ENCODE measurements around the gene PTPRG. TPM values are rescaled to one million over a fixed set of nuclear protein-coding genes. Genes with fewer than 3 reads are reported as not detected.
A peak's percentile ranks its signal among the peaks of the same experiment; 100 is the strongest.

The PTPRG gene
- total RNA-seq, 2 donors from 2014 or later, result 76.5 to 108 TPM

GRCh38 chr3:61571516-61572336 lies 10.4 kb downstream of the PTPRG start:
- peaks cover 49% of the 10 kb centered on the region for H3K4me1 Mint-ChIP-seq
- H3K27me3 Mint-ChIP-seq (ENCODE audit: insufficient read depth), result no peaks in the 10 kb centered on the region
- H3K36me3 Mint-ChIP-seq (ENCODE audit: low read depth), result peaks cover 19% of the 10 kb centered on the region
- 66 to 75% methylated on average over 2 to 5 of the region's 5 CpGs for WGBS, 2 experiments (ENCODE audit: insufficient coverage in 1 of 2, insufficient read length in 1 of 2)
- H3K9me3 Mint-ChIP-seq, result peaks cover 4% of the 10 kb centered on the region
- H3K4me3 ChIP-seq (ENCODE audit: low read length), result no peak overlapping the region
- H3K9ac ChIP-seq (ENCODE audit: extremely low read depth, low read length, poor library complexity, severe bottlenecking), result no peak overlapping the region
- H3K27ac ChIP-seq (ENCODE audit: low read depth, low read length), result no peak overlapping the region
- no peak overlapping the region for H3K4me3 Mint-ChIP-seq
- H3K4me1 ChIP-seq (ENCODE audit: control insufficient read depth, insufficient read depth, low read length), result no peaks in the 10 kb centered on the region
- no peak for TF ChIP-seq CTCF (conservative IDR thresholded peaks at IDR 0.05)
- no peaks in the 10 kb centered on the region for H3K27me3 ChIP-seq (ENCODE audit: control insufficient read depth, insufficient read depth, low read length, poor library complexity, severe bottlenecking)
- peaks cover 5% of the 10 kb centered on the region for H3K36me3 ChIP-seq (ENCODE audit: control insufficient read depth, insufficient read depth, low read length)
- H3K9me3 ChIP-seq (ENCODE audit: control insufficient read depth, low read length), result peaks cover 11% of the 10 kb centered on the region
- DNase-seq, result peak; percentile 50
- peak overlapping the region; percentile 85 for H3K27ac Mint-ChIP-seq

DNA sequence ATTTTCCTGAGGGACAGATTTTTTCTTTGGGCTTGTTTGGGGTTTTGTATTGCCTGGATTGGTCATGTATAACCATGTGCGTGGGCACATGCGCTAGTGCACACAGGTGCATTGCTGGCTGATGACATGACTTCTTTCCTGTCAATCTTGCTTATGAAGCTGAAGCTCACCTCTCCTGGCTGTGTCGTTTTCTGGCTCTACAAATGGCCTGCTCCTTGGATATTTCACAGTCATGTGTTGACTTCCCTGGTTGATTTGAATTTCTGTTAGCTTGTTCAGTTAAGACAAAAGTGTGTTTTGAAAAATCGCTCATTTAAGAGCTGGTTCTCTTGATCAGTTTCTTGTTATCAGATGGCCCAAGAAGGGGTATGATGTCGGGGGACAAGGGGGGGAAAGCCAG lies 11.5 kb downstream of the PTPRG start:
- peaks cover 7% of the 10 kb centered on the region for H3K36me3 ChIP-seq (ENCODE audit: control insufficient read depth, insufficient read depth, low read length)
- H3K36me3 Mint-ChIP-seq (ENCODE audit: low read depth), result peaks cover 19% of the 10 kb centered on the region
- H3K9me3 Mint-ChIP-seq, result peaks cover 4% of the 10 kb centered on the region
- TF ChIP-seq CTCF (conservative IDR thresholded peaks at IDR 0.05), result no peak
- WGBS, 2 experiments (ENCODE audit: insufficient coverage in 1 of 2, insufficient read length in 1 of 2), result 94 to 95% methylated on average over 4 to 5 of the region's 5 CpGs
- no peaks in the 10 kb centered on the region for H3K27me3 ChIP-seq (ENCODE audit: control insufficient read depth, insufficient read depth, low read length, poor library complexity, severe bottlenecking)
- H3K9ac ChIP-seq (ENCODE audit: extremely low read depth, low read length, poor library complexity, severe bottlenecking), result no peak overlapping the region
- H3K4me1 ChIP-seq (ENCODE audit: control insufficient read depth, insufficient read depth, low read length), result no peaks in the 10 kb centered on the region
- no peak overlapping the region for H3K4me3 Mint-ChIP-seq
- H3K9me3 ChIP-seq (ENCODE audit: control insufficient read depth, low read length), result peaks cover 11% of the 10 kb centered on the region
- H3K4me3 ChIP-seq (ENCODE audit: low read length), result no peak overlapping the region
- no peak overlapping the region for H3K27ac ChIP-seq (ENCODE audit: low read depth, low read length)
- peaks cover 57% of the 10 kb centered on the region for H3K4me1 Mint-ChIP-seq
- no peak for DNase-seq
- H3K27me3 Mint-ChIP-seq (ENCODE audit: insufficient read depth), result no peaks in the 10 kb centered on the region
- H3K27ac Mint-ChIP-seq, result no peak overlapping the region

- no peaks in the 10 kb centered on the region for H3K27me3 ChIP-seq (ENCODE audit: control insufficient read depth, insufficient read depth, low read length, poor library complexity, severe bottlenecking)
- TF ChIP-seq CTCF (conservative IDR thresholded peaks at IDR 0.05), result no peak
- no peak for DNase-seq
- H3K9me3 Mint-ChIP-seq, result peaks cover 4% of the 10 kb centered on the region
- peaks cover 11% of the 10 kb centered on the region for H3K9me3 ChIP-seq (ENCODE audit: control insufficient read depth, low read length)
- WGBS, 2 experiments (ENCODE audit: insufficient coverage in 1 of 2, insufficient read length in 1 of 2), result 33 to 77% methylated on average over 1 to 3 of the region's 3 CpGs
- H3K4me3 Mint-ChIP-seq, result no peak overlapping the region
- peaks cover 8% of the 10 kb centered on the region for H3K36me3 ChIP-seq (ENCODE audit: control insufficient read depth, insufficient read depth, low read length)
- H3K4me3 ChIP-seq (ENCODE audit: low read length), result no peak overlapping the region
- peaks cover 19% of the 10 kb centered on the region for H3K36me3 Mint-ChIP-seq (ENCODE audit: low read depth)
- no peak overlapping the region for H3K9ac ChIP-seq (ENCODE audit: extremely low read depth, low read length, poor library complexity, severe bottlenecking)
- no peak overlapping the region for H3K27ac ChIP-seq (ENCODE audit: low read depth, low read length)
- peaks cover 3% of the 10 kb centered on the region for H3K4me1 ChIP-seq (ENCODE audit: control insufficient read depth, insufficient read depth, low read length)
- H3K27ac Mint-ChIP-seq, result no peak overlapping the region
- H3K4me1 Mint-ChIP-seq, result peaks cover 61% of the 10 kb centered on the region
- no peaks in the 10 kb centered on the region for H3K27me3 Mint-ChIP-seq (ENCODE audit: insufficient read depth)
Observed at GRCh38 chr3:61573441-61573840, 12.1 kb downstream of the PTPRG start.
